Measurements from ENCODE around the gene FAM177A1.
"Not testable (repeated sequence)": the region's sequence is repeated elsewhere in the genome, so short reads cannot be mapped to it uniquely, and the experiment has no call there.

FAM177A1 gene

DNA sequence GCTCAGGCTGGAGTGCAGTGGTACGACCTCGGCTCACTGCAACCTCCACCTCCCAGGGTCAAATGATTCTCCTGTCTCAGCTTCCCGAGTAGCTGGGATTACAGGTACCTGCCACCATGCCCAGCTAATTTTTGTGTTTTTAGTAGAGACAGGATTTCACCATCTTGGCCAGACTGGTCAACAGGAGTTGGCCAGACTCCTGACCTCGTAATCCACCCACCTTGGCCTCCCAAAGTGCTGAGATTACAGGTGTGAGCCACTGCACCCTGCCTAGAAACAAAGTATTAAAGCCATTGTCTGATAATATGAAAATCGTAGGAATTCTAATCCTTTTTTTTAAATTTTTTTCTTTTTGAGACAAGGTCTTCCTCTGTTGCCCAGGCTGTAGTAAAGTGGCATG, 19.7 kb downstream of the FAM177A1 start:
- DNase-seq (ENCODE audit: low read depth), result not testable (repeated sequence)

GRCh38 chr14:35068238-35069012, 22.4 kb downstream of the FAM177A1 start:
- DNase-seq (ENCODE audit: low read depth), result no peak

DNA sequence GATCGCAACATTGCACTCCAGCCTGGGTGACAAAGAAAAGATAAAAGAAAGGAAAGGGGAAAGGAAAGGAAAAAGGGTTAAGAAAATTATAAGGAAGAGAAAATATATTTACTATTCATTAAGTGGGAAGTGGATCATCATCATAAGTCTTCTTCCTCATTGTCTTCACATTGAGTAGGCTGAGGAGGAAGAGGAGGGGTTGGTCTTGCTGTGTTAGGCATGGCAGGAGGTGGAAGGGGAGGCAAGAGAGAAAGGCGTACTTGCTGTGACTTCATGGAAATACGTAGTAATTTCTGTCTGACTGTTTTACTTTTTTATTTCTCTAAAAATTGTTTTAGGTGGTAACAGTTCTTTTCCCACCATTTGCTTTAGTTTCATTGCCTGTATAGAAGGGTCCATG, 26.2 kb downstream of the FAM177A1 start:
- no peak for DNase-seq (ENCODE audit: low read depth)

DNA sequence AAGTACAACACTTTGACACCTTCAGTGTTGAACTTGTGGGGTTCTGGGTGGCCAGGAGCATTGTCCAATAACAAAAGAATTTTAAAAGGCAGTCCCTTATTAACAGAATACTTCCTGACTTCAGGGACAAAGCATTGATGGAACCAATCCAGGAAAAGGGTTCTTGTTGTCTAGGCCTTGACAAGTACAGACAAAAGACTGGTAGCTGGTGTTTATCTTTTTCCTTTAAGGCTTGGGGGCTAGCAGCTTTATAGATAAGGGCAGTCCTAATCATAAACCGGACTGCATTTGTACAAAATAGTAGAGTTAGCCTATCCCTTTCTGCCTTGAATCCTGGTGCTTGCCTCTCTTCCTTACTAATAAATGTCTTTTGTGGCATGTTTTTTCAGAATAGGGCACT, 27.4 kb downstream of the FAM177A1 start:
- no peak for DNase-seq (ENCODE audit: low read depth)

- DNase-seq (ENCODE audit: low read depth), result no peak
Observed at GRCh38 chr14:35078082-35078481, 32.0 kb downstream of the FAM177A1 start.

DNA sequence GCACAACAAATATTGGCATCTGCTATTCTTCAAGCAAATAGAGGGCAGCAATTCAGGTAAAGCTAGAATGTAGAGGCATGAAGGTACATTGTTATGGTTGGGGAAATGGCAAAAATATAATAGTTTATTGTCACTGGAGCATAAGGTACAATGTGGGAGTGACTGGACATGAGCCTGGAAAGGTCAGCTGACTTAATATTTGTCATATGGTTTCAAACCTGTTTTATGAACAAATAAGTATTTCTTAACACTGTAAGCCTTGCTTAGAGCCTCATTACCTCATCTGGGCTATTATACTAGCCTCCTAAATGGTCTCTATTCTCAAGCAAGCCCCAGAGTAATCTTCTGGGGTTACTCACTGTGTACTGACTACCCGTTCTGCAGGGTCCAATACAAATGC, 33.7 kb downstream of the FAM177A1 start:
- DNase-seq (ENCODE audit: low read depth), result no peak

DNA sequence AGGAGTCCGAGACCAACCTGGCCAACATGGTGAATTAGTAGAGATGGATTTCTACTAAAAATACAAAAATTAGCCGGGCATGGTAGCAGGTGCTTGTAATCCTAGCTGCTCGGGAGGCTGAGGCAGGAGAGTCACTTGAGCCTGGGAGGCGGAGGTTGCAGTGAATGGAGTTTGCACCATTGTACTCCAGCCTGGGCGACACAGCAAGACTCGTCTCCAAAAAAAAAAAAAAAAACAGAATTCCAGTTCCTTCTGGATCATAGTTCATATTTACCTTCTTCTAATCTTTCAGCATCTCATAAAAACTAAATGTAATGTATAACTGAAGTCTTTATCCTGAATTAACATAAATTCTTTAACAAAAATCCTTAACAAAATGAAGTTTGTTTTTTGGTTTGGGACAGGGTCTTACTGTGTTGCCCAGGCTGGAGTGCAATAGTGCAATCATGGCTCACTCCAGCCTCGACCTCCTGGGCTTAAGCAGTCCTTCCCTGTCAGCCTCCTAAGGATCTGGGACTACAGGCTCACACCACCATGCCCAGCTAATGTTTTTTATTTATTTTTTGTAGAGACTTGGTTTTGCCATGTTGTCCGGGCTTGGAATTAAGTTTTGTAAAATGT, 37.6 kb downstream of the FAM177A1 start:
- no peak for DNase-seq (ENCODE audit: low read depth)

DNA sequence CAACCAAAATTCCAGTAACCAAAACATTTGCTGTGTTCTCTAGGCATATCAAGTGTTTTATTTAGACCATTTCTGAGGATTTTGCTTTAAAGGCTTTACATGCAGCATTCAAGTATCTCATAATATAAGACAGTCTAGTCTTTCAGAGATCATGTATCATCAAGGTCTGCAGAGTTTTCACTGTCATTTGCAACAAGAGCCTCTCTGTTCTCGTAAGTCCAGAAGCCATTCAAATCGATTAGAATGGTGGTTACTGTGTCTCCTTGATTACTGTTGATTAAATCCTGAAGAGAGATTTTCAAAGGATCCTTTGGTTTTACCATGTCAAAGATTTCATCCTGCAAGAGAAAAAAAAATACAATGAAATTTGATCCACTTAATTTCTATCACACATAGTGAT, 39.4 kb downstream of the FAM177A1 start:
- DNase-seq (ENCODE audit: low read depth), result no peak

- no peak for DNase-seq (ENCODE audit: low read depth)
Observed at GRCh38 chr14:35088514-35088913, 42.4 kb downstream of the FAM177A1 start.

DNA sequence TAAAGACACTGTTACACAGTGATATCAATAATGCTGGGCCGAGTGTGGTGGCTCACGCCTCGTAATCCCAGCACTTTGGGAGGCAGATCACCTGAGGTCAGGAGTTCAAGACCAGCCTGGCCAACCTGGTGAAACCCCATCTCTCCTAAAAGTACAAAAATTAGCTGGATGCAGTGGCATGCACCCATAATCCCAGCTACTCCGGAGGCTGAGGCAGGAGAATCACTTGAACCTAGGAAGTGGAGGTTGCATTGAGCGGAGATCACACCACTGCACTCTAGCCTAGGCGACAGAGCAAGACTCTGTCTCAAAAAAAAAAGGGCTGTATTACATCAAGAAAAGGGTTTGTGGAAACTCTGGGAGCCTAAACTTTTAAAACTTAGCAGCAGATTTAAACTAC, 48.6 kb downstream of the FAM177A1 start:
- not testable (repeated sequence) for DNase-seq (ENCODE audit: low read depth)

DNA sequence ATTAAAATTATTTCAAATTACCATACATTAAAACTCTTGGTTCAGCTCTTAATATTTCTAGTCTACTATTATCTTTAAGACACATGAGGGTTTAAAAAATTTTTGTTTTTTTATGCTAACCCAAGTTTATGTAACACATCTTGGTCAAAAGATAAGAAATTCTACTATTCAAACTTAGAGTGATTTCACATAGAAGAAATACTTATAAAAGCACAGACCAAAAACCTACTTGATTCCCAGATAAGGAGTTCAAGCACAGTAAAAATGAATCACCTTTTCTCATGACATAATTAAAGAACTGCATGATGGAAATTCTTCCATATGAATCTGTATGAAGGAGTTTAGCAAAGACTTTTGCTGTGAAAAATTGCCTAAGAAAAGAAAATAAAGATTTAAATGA, 61.8 kb downstream of the FAM177A1 start:
- no peak for DNase-seq (ENCODE audit: low read depth)

DNA sequence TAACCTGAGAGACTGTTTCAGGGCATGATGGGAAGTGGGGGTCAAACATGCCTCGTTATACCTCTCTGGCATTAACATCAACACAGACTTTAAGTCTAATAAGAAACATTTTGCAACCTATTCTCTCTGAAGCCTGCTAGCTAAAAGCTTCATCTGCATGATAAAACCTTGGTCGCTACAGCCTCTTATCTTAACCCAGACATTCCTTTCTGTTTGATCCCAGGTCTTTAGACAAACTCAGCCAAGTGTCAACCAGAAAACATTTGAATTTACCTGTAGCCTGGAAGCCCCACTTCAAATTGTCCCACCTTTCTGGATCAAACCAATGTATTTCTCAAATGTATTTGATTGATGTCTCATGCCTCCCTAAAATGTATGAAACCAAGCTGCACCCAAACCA, 66.6 kb downstream of the FAM177A1 start:
- no peak for DNase-seq (ENCODE audit: low read depth)

- DNase-seq (ENCODE audit: low read depth), result no peak
Observed at GRCh38 chr14:35113308-35113950, 67.4 kb downstream of the FAM177A1 start.

- peak; percentile 69 for DNase-seq (ENCODE audit: low read depth)
Observed at GRCh38 chr14:35114036-35114435, 68.0 kb downstream of the FAM177A1 start.

- DNase-seq (ENCODE audit: low read depth), result no peak
Observed at GRCh38 chr14:35116242-35116641, 70.2 kb downstream of the FAM177A1 start.

- no peak for DNase-seq (ENCODE audit: low read depth)
Observed at GRCh38 chr14:35117112-35117511, 71.0 kb downstream of the FAM177A1 start.

DNA sequence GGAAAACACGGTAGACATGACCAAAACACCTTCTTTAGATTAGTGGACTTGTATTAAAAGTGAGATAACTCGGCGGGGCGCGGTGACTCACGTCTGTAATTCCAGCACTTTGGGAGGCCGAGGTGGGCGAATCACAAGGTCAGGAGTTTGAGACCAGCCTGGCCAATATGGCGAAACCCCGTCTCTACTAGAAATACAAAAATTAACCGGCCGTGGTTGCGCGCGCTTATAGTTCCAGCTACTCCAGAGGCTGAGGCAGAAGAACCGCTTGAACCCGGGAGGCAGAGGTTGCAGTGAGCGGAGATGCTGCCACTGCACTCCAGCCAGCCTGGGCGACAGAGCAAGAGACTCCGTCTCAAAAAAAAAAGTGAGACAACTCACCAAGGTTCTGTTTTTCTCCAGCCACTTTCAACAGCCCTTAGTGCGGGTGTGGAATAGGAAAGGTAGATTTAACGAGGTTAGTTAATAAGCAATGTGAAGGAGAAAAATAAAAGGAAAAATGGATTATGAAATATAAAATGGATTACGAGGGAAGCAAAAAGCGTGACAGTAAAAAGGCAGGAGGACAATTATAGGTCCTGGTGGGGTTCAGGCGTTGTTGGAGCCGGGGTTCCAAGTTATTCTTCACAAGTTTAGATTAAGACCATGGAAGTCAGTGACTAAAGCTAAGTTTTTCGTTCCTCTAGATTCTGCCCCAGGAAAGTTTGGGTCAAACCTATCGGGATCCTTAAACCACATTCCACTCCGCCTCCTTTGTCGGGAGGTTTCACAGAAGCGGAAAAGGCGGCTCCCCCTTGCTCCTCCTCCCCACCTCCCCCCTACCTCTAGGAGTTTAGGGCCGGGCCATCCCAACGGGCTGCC, 75.2 kb downstream of the FAM177A1 start:
- peak; percentile 36 for DNase-seq (ENCODE audit: low read depth)

- DNase-seq (ENCODE audit: low read depth), result peak; percentile 94
Observed at GRCh38 chr14:35121887-35122695, 76.0 kb downstream of the FAM177A1 start, which contains the start of the genes PPP2R3C and PRORP. Gene PPP2R3C, minus strand, starts transcription at chr14:35121990. Its CDS starts 31 bp downstream, at chr14:35121959. Gene PRORP, plus strand, starts transcription at chr14:35122552. Its CDS starts 694 bp downstream, at chr14:35123246.

DNA sequence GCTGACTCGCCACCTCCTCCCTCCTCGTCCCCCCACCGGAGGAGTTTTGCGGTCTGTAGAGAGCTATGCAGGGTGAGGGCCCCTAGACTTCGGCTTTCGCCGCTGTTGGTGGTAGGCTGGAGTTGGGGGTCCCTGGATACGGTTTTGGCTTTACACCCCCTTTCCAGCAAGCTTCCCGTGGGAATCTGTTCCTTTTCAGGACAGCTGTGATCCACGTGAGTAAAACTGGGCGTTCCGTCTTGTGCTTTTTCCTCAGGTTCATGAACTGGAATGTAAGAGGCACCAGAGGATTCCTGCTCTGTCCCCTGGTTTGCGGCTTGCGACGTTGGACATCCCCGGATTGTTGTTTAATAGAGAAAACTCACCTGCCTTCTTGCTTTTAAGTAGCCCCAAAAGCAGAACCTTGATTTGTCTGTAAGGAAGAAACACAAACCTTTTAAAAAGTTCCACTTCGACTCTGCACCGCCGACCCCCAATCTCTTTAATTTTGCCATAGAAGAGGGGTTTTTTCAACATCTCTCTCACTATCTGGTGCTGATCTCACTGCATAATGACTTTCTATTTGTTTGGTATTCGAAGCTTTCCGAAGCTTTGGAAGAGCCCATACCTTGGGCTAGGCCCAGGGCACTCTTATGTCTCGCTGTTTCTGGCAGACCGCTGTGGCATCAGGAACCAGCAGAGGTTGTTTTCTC, 76.8 kb downstream of the FAM177A1 start:
- DNase-seq (ENCODE audit: low read depth), result peak; percentile 63

DNA sequence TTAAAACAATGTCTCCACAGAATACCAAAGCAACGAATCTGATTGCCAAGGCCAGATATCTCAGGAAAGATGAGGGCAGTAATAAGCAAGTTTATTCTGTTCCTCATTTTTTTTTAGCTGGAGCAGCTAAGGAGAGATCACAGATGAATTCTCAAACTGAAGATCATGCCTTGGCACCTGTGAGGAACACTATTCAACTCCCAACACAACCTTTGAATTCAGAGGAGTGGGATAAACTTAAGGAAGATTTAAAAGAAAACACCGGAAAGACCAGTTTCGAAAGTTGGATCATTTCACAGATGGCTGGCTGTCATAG, 77.3 kb downstream of the FAM177A1 start:
- no peak for DNase-seq (ENCODE audit: low read depth)

- no peak for DNase-seq (ENCODE audit: low read depth)
Observed at GRCh38 chr14:35124127-35124526, 78.1 kb downstream of the FAM177A1 start.
